ENCODE data around the gene WDR47.
"Not testable (repeated sequence)": the region's sequence is repeated elsewhere in the genome, so short reads cannot be mapped to it uniquely, and the experiment has no call there.

WDR47 gene

DNA sequence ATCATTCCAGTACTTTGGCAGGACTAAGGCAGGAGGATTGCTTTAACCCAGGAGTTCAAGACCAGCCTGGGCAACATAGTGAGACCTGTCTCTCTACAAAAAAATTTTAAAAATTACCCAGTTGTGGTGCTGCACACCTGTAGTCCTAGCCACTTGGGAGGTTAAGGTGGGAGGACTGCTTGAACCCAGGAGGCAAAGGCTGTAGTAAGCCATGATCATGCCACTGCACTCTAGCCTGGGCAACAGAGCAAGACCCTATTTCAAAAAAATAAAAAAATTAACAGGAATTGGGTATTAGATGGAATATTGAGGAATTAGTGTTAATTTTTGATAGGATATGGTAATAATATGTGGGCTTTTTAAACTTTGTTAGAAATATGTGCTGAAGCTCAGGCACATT is 17.1 kb upstream of the WDR47 start:
- Histone ChIP-seq H4K20me1 (ENCODE audit: control insufficient read depth, insufficient read depth, low read depth, low read length) (no peaks in the 10 kb centered on the region), H3K4me2 (ENCODE audit: low read length) (no peak overlapping the region), H3K9me2 (replicated peaks; ENCODE audit: control insufficient read depth, low read length) (no peaks in the 10 kb centered on the region), H3K4me3 (ENCODE audit: low read length) (no peak overlapping the region), H3F3A (ENCODE audit: control insufficient read depth, insufficient read depth) (no peaks in the 10 kb centered on the region; the same call in 1 of the 2 replicates), H3K27ac (ENCODE audit: low read depth, low read length) (no peak overlapping the region), H3K79me2 (ENCODE audit: control insufficient read depth, low read length) (no peaks in the 10 kb centered on the region), H3K9me3 (ENCODE audit: control insufficient read depth, insufficient read depth, low read length) (no peaks in the 10 kb centered on the region), H3K27me3 (ENCODE audit: control insufficient read depth, low read length) (no peaks in the 10 kb centered on the region), H3K4me1 (ENCODE audit: control insufficient read depth, low read length) (no peaks in the 10 kb centered on the region), H3K36me3 (ENCODE audit: control insufficient read depth, low read length) (no peaks in the 10 kb centered on the region)
- TF ChIP-seq EZH2phosphoT487 (IDR thresholded peaks at IDR 0.05; ENCODE audit: borderline replicate concordance, low read length) = no peak
- TF ChIP-seq, protein P1, sequence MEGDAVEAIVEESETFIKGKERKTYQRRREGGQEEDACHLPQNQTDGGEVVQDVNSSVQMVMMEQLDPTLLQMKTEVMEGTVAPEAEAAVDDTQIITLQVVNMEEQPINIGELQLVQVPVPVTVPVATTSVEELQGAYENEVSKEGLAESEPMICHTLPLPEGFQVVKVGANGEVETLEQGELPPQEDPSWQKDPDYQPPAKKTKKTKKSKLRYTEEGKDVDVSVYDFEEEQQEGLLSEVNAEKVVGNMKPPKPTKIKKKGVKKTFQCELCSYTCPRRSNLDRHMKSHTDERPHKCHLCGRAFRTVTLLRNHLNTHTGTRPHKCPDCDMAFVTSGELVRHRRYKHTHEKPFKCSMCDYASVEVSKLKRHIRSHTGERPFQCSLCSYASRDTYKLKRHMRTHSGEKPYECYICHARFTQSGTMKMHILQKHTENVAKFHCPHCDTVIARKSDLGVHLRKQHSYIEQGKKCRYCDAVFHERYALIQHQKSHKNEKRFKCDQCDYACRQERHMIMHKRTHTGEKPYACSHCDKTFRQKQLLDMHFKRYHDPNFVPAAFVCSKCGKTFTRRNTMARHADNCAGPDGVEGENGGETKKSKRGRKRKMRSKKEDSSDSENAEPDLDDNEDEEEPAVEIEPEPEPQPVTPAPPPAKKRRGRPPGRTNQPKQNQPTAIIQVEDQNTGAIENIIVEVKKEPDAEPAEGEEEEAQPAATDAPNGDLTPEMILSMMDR (IDR thresholded peaks at IDR 0.05; ENCODE audit: low read depth, low read length, poor library complexity, severe bottlenecking) = no peak

GRCh38 chr1:109056064-109056463 is 14.2 kb upstream of the WDR47 start:
- no peak overlapping the region for H3K27ac ChIP-seq (ENCODE audit: low read depth, low read length)
- H3K9me2 ChIP-seq (replicated peaks; ENCODE audit: control insufficient read depth, low read length) = no peaks in the 10 kb centered on the region
- H3K4me3 ChIP-seq (ENCODE audit: low read length) = no peak overlapping the region
- H3K4me2 ChIP-seq (ENCODE audit: low read length) = no peak overlapping the region
- no peak for TF ChIP-seq EZH2phosphoT487 (IDR thresholded peaks at IDR 0.05; ENCODE audit: borderline replicate concordance, low read length)
- TF ChIP-seq, protein P1 (IDR thresholded peaks at IDR 0.05; ENCODE audit: low read depth, low read length, poor library complexity, severe bottlenecking) = no peak
- H3F3A ChIP-seq (ENCODE audit: control insufficient read depth, insufficient read depth) = no peaks in the 10 kb centered on the region
- H3K36me3 ChIP-seq (ENCODE audit: control insufficient read depth, low read length) = no peaks in the 10 kb centered on the region
- H3K9me3 ChIP-seq (ENCODE audit: control insufficient read depth, insufficient read depth, low read length) = no peaks in the 10 kb centered on the region
- H3K27me3 ChIP-seq (ENCODE audit: control insufficient read depth, low read length) = no peaks in the 10 kb centered on the region
- no peaks in the 10 kb centered on the region for H4K20me1 ChIP-seq (ENCODE audit: control insufficient read depth, insufficient read depth, low read depth, low read length)
- H3K79me2 ChIP-seq (ENCODE audit: control insufficient read depth, low read length) = no peaks in the 10 kb centered on the region
- H3K4me1 ChIP-seq (ENCODE audit: control insufficient read depth, low read length) = no peaks in the 10 kb centered on the region

GRCh38 chr1:109052145-109052544 is 10.2 kb upstream of the WDR47 start:
- not testable (repeated sequence) for H3K79me2 ChIP-seq (ENCODE audit: control insufficient read depth, low read length); H4K20me1 ChIP-seq (ENCODE audit: control insufficient read depth, insufficient read depth, low read depth, low read length); H3K4me1 ChIP-seq (ENCODE audit: control insufficient read depth, low read length); H3K9me3 ChIP-seq (ENCODE audit: control insufficient read depth, insufficient read depth, low read length); H3K27me3 ChIP-seq (ENCODE audit: control insufficient read depth, low read length); H3F3A ChIP-seq (ENCODE audit: control insufficient read depth, insufficient read depth); H3K27ac ChIP-seq (ENCODE audit: low read depth, low read length); H3K9me2 ChIP-seq (replicated peaks; ENCODE audit: control insufficient read depth, low read length); H3K4me3 ChIP-seq (ENCODE audit: low read length); H3K4me2 ChIP-seq (ENCODE audit: low read length); H3K36me3 ChIP-seq (ENCODE audit: control insufficient read depth, low read length)

DNA sequence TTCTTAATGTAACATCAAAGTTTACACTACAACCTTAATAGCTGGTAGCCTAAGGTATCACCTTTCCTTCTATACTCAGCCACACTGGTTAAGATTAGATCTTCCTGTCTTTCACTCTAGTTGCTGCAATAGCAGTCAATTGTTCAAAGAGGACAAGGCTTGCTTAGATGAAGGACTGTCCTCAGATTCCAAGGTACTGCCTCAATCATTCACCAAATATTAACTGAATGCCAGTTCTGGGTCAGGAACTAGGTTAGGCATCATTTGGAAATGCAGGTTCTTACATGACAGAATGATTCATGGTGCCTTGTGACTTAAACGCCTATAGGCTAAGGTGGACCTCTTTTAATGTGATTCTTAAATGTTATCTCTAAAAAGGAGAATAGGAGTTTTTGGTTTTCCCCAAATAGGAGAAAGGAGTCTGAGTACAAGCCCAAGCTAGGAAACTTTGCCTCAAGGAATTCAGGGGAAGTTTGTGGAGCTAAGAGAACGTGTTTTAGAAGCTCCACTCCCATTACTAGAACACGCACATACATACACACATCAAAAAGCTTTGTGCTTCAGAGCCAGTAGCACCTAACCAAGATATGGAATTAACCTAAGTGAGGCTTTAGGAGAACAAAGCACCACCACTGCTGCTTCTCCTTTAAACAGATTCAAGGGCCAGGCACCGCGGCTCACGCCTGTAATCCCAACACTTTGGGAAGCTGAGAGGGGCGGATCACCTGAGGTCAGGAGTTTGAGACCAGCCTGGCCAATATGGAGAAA is 8.5 kb upstream of the WDR47 start:
- Histone ChIP-seq H3K79me2 (ENCODE audit: control insufficient read depth, low read length) (no peaks in the 10 kb centered on the region), H3K27me3 (ENCODE audit: control insufficient read depth, low read length) (peaks cover 9% of the 10 kb centered on the region), H3K4me2 (ENCODE audit: low read length) (no peak overlapping the region), H3K4me1 (ENCODE audit: control insufficient read depth, low read length) (no peaks in the 10 kb centered on the region), H3F3A (ENCODE audit: control insufficient read depth, insufficient read depth) (no peaks in the 10 kb centered on the region), H4K20me1 (ENCODE audit: control insufficient read depth, insufficient read depth, low read depth, low read length) (no peaks in the 10 kb centered on the region), H3K36me3 (ENCODE audit: control insufficient read depth, low read length) (no peaks in the 10 kb centered on the region), H3K9me3 (ENCODE audit: control insufficient read depth, insufficient read depth, low read length) (no peaks in the 10 kb centered on the region), H3K4me3 (ENCODE audit: low read length) (no peak overlapping the region), H3K9me2 (replicated peaks; ENCODE audit: control insufficient read depth, low read length) (no peaks in the 10 kb centered on the region), H3K27ac (ENCODE audit: low read depth, low read length) (no peak overlapping the region)
- no peak for TF ChIP-seq EZH2phosphoT487 (IDR thresholded peaks at IDR 0.05; ENCODE audit: borderline replicate concordance, low read length)
- TF ChIP-seq, protein P1 (IDR thresholded peaks at IDR 0.05; ENCODE audit: low read depth, low read length, poor library complexity, severe bottlenecking) = no peak

Measured in DOHH2 (cell line).